ENCODE data around the gene TMOD1. TPM values are rescaled to one million over a fixed set of nuclear protein-coding genes. Genes with fewer than 3 reads are reported as not detected.

Gene TMOD1
- total RNA-seq, 1 donor from 2014 or later = 10.1 TPM

GRCh38 chr9:97565262-97565661 lies 63.8 kb downstream of the TMOD1 start:
- no peak for TF ChIP-seq CTCF (IDR thresholded peaks at IDR 0.05; ENCODE audit: unreplicated experiment)
- no peak for DNase-seq (ENCODE audit: low spot score, unreplicated experiment)

DNA sequence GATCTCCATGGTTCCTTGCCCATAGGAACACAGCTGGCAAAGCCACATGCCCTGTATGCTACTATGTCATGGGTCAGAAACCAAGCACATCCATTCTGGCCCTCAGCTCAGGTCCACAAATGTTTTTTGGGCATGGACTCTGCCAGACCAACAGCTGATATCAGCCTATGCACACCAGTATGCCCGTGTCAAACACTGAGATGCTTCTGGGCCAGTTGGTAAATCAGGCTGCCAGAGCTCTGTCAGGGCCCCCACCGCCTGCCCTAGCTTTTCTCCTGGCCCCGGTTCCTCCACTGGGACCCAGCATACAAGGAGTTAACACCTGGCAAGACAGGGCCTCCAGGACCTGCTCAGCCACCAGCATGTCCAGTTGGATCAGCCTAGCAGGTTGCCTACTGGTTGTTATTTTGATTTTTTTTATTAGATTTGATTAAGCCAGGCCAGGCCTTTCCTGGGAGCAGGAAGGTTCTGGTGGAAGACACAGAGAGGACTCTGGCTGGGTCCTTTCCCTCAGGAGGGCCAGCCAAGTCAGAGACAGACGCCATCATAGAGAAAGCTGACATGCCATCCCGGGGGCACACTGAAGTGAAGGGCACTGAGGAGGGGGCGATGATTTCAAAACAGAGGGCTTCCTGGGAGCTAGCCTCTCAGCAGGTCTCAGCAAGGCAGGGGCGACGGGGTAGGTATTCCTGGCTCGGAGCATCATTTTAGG lies 65.9 kb downstream of the TMOD1 start:
- Mint-ChIP-seq H3K27ac (no peak overlapping the region), H3K9me3 (ENCODE audit: low read depth) (no peaks in the 10 kb centered on the region)
- no peak for DNase-seq (ENCODE audit: low spot score, unreplicated experiment)

More at GRCh38 chr9:97565262-97565661, 63.8 kb downstream of the TMOD1 start:
- no peak overlapping the region for H3K27ac Mint-ChIP-seq
- no peaks in the 10 kb centered on the region for H3K9me3 Mint-ChIP-seq (ENCODE audit: low read depth)
- no peak overlapping the region for H3K4me3 Mint-ChIP-seq (ENCODE audit: low read depth)
- no peaks in the 10 kb centered on the region for H3K27me3 Mint-ChIP-seq
- no peaks in the 10 kb centered on the region for H3K36me3 Mint-ChIP-seq (ENCODE audit: insufficient read depth)
- H3K4me1 Mint-ChIP-seq (ENCODE audit: low read depth) = peaks cover 7% of the 10 kb centered on the region

DNA sequence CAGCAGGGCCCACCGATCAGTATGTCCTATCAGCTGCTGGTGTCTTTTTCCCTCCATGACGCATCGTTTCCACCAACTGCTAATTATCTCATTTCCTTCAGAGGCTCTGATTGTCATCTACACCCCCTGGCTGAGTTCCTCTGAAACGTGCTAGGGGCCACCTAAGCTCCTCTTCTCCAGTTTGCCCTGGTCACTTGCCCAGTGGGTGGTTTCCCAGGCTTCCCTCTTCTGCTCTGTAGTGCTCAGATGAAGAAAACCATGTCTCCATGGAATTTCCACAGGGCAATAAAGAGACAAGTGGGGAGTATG lies 66.4 kb downstream of the TMOD1 start:
- no peak overlapping the region for H3K27ac Mint-ChIP-seq
- H3K9me3 Mint-ChIP-seq (ENCODE audit: low read depth) = no peaks in the 10 kb centered on the region
- no peak for DNase-seq (ENCODE audit: low spot score, unreplicated experiment)
- peaks cover 3% of the 10 kb centered on the region for H3K36me3 Mint-ChIP-seq (ENCODE audit: insufficient read depth)
- H3K27me3 Mint-ChIP-seq = no peaks in the 10 kb centered on the region
- H3K4me1 Mint-ChIP-seq (ENCODE audit: low read depth) = peaks cover 7% of the 10 kb centered on the region
- no peak overlapping the region for H3K4me3 Mint-ChIP-seq (ENCODE audit: low read depth)
- TF ChIP-seq CTCF (IDR thresholded peaks at IDR 0.05; ENCODE audit: unreplicated experiment) = no peak

More for the DNA sequence above, 65.9 kb downstream of the TMOD1 start:
- Mint-ChIP-seq H3K27me3 (no peaks in the 10 kb centered on the region), H3K4me3 (ENCODE audit: low read depth) (no peak overlapping the region), H3K36me3 (ENCODE audit: insufficient read depth) (peaks cover 3% of the 10 kb centered on the region), H3K4me1 (ENCODE audit: low read depth) (peaks cover 7% of the 10 kb centered on the region)
- no peak for TF ChIP-seq CTCF (IDR thresholded peaks at IDR 0.05; ENCODE audit: unreplicated experiment)

DNA sequence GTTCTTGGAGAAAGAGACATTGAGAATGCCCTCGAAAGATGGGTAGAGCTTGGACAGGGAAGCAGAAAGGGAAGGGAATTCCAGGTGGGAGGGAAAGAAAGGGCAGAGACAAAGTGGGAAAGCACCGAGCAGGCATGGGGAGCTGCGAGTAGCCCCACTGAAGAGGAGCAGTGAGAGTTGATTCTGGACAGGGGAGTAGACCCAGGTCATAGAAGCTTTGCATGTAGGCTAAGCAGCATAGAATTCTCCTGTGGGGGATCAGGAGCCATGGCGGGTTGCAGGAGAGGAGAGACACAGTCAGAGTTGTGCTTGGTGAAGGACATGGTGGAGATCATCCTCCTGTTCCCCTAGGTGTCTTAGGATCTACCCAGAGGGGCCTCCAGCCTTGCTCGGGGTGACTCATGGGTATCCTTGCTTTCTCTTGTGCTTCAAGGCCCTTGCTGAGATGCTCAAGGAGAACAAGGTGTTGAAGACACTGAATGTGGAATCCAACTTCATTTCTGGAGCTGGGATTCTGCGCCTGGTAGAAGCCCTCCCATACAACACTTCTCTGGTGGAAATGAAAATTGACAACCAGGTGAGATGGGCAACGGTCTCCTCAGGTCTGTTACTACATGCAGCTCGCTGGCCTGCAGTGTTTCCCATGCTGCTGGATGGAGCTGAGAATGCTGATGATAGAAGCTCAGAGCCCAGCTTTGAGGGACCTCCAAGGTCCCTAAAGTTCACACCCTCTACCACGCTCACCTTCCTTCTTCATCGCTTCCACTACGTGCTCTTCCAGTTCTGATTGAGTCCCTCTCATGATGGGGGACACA lies 67.2 kb downstream of the TMOD1 start:
- peaks cover 2% of the 10 kb centered on the region for H3K9me3 Mint-ChIP-seq (ENCODE audit: low read depth)
- no peak overlapping the region for H3K4me3 Mint-ChIP-seq (ENCODE audit: low read depth)
- DNase-seq (ENCODE audit: low spot score, unreplicated experiment) = no peak
- H3K27ac Mint-ChIP-seq = no peak overlapping the region
- H3K4me1 Mint-ChIP-seq (ENCODE audit: low read depth) = peaks cover 7% of the 10 kb centered on the region
- H3K36me3 Mint-ChIP-seq (ENCODE audit: insufficient read depth) = peaks cover 8% of the 10 kb centered on the region
- H3K27me3 Mint-ChIP-seq = no peaks in the 10 kb centered on the region
- TF ChIP-seq CTCF (IDR thresholded peaks at IDR 0.05; ENCODE audit: unreplicated experiment) = no peak

DNA sequence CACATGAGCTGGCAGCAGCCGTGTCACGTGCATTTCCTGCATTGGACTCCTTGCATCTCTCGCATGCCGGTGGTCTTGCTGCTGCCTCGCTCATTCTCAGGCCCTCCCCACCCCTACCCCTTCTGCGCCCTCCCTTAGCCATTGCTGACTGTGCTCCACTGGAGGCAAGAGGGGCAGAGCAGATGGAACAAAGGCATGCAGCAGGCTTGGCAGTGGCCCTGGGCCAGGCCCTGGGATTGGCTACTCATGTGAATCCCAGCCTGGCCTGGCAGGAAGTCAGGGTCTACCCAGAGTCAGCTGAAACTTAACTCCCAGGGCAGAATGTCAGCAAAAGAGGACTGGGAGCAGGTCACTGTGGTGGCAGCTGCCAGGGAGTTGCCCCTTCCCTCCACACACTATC lies 69.4 kb downstream of the TMOD1 start:
- no peak for TF ChIP-seq CTCF (IDR thresholded peaks at IDR 0.05; ENCODE audit: unreplicated experiment)

More for the DNA sequence above, 69.4 kb downstream of the TMOD1 start:
- Mint-ChIP-seq H3K27ac (no peak overlapping the region), H3K9me3 (ENCODE audit: low read depth) (peaks cover 3% of the 10 kb centered on the region), H3K27me3 (no peaks in the 10 kb centered on the region), H3K36me3 (ENCODE audit: insufficient read depth) (peaks cover 10% of the 10 kb centered on the region), H3K4me3 (ENCODE audit: low read depth) (no peak overlapping the region), H3K4me1 (ENCODE audit: low read depth) (no peaks in the 10 kb centered on the region)
- no peak for DNase-seq (ENCODE audit: low spot score, unreplicated experiment)

All from progenitor cell of endocrine pancreas (in vitro differentiated cells).